Epithelial cell of prostate (primary cell): Measurements from ENCODE around the gene ENDOV.

Experiments
- DNase-seq: peaks from one replicate; pipeline ENCODE4 v3.0.0-alpha.2; 2011; ENCODE audit warnings: low read depth, low spot score
- H3K27ac ChIP-seq: fragments of 450-650 bp; 2 replicates; pipeline ENCODE4 v1.5.1; 2017; ENCODE audit warnings: mild to moderate bottlenecking

ENDOV gene

DNA sequence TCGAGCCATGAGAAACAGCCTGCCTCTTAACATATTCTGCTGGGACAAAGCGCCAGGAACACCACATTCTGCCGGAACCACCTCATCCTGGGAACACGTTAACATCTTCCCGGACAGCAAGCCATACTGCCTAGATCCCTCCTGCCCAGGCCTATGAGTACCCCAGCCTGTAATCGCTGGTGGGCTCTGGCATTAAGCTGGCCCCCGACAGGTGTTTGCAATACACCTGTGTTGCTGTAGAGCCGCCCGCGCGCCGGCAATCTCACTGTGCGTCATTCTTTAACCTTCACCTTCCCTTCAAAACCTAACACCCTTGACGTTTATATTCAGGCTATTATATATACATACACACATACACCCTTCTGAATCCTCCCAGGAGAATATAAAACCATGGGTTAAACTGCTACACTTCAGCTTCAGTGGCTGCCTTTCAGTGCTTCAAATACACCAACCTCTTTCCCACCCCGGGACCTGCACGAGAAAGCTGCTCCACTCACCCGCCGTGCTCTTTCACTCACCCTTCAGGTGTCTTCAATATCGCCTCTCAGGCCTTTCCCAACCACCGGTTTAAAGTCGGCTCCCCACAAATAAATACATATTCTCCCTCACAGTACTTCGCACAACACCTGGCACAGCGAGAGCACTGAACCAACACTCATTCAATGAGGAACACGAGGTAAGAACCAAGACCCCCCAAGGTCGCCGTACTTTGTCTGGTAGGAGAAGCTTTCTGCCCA is 1.0 kb upstream of the ENDOV start:
- no peak for DNase-seq

DNA sequence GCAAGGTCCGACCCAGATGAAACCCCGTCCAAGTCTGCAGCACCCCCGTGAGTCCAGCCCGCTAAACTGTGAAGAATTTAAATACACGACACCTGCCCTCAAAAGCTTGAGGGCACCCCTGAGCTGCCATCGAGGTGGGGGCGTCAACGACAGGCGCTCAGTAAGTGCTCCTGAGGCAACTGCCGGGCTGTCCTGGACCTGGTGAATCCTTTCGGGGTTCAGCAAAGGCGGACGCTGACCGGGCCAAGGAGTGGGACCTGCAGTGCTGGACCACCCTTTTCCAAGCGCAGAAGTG is 512 bp upstream of the ENDOV start:
- H3K27ac ChIP-seq = no peak overlapping the region
- DNase-seq = no peak

More for the DNA sequence above, 1.0 kb upstream of the ENDOV start:
- H3K27ac ChIP-seq = no peak overlapping the region

DNA sequence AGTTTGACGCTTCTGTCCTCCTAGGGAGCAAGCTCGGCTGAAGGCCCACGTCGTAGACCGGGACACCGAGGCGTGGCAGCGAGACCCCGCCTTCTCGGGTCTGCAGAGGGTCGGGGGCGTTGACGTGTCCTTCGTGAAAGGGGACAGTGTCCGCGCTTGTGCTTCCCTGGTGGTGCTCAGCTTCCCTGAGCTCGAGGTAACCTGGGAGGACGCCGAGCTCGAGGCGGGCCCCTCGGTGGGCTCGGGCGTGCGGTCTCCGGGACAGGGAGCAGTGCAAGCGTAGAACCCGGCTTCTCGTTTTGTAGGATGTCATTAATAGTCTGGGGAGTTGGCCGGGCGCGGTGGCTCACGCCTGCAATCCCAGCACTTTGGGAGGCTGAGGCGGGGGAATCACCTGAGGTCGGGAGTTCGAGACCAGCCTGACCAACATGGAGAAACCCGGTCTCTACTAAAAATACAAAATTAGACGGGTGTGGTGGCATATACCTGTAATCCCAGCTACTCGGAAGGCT is 715 bp downstream of the ENDOV start:
- peak overlapping the region; percentile 85 for H3K27ac ChIP-seq
- no peak for DNase-seq

DNA sequence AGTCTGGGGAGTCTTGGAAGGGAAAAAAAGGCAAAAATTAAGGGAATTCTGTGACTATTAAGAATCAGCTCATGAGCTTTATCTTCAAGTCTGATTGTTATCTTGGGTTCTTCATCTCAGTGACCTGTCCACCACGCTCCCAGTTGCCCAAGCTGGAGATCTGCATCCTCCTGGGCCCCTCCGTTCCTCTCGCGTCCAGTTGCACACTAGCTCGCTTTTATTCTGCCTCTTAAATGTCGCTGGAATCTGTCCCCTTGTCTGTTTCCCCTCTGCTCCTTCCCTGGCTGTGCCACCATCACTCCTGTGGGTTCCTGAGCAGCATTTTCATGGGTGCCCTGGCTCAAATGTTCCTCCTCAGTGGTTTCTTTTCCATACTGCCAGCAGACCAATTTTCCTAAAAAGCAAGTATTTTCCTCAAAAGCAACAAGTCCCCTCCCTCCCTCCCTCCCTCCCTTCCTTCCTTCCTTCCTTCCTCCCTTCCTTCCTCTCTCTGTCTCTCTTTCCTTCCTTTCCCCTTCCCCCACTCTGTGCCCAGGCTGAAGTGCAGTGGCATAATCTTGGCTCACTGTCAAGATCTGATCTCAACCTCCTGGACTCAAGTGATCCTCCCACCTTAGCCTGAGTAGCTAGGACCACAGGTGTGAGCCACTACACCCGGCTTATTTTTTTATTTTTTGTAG is 1.4 kb downstream of the ENDOV start:
- H3K27ac ChIP-seq = no peak overlapping the region
- no peak for DNase-seq

DNA sequence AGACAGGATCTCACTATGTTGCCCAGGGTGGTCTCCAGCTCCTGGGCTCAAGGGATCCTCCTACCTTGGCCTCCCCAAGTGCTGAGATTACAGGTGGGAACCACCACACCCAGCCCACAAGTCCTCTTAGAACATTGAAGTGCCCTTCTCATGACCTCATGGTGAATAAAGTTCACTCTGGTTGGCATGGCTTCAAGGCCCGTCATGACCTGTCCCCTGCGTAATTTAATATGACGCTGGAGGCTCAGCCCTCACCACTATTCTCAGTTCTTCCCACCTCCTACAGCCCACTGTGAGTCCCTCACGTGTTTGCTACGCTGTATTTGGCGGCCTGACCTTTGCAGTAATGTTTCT is 1.9 kb downstream of the ENDOV start:
- no peak for DNase-seq

DNA sequence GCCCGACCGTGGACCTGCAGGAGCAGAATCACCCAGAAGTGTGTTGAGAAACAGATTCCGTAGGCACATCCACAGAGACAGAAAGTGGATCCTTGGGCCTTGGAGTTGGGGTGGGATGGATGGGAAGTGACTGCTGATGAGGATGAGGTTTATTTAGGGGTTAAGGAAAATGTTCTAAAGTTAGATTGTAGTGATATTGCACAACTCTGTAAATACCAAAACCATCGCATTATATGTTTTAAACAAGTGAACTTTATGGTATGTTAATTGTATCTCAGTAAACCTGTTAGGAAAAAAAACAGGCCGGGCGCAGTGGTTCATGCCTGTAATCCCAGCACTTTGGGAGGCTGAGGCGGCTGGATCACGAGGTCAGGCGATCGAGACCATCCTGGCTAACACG is 3.6 kb downstream of the ENDOV start:
- DNase-seq = no peak
- H3K27ac ChIP-seq = no peak overlapping the region

More for the DNA sequence above, 1.9 kb downstream of the ENDOV start:
- no peak overlapping the region for H3K27ac ChIP-seq

DNA sequence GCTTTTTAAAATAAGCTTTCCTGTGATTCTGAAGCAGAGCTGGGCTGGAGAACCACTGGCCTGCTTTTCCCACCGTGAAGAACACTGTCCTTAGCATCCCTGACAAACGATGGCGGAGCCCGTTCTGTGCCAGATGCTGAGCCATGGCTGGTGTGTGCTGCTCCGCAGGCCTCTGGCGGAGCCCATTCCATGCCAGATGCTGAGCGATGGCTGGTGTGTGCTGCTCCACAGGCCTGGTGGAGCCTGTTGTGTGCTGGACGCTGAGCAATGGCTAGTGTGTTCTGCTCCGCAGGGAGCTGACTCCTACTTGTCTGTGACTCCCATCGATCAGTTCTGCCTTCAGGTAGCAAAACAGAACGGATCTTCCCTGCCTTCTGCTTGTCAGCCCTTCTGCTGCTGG is 4.3 kb downstream of the ENDOV start:
- no peak for DNase-seq
- no peak overlapping the region for H3K27ac ChIP-seq

DNA sequence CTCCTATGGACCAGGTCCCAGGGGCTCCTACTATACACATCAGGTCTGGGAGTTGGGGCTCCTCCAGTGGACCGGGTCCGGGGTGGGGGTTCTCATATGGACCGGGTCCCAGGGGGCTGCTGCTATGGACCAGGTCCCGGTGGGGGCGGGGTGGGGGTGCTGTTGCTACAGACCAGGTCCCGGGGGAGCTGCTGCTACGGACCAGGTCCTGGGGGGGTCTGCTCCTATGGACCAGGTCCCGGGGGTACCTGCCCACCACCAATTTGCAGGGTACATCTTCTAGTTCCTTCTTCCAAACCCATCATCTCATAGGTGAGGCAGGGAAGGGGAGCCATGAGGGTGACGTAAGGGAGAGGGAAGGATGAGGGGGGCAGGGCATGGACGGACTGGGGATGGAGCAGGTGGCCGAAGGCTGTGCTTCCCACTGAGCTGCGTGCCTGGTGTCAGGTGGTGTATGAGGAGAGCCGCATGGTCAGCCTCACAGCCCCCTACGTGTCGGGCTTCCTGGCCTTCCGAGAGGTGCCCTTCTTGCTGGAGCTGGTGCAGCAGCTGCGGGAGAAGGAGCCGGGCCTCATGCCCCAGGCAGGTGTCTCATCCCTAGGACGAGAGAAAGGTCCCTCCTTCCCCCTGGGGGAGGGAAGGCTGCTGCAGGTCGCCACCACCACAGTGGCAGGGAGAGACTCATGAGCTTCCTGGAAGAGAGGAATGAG is 6.6 kb downstream of the ENDOV start:
- no peak for DNase-seq
- H3K27ac ChIP-seq = no peak overlapping the region

DNA sequence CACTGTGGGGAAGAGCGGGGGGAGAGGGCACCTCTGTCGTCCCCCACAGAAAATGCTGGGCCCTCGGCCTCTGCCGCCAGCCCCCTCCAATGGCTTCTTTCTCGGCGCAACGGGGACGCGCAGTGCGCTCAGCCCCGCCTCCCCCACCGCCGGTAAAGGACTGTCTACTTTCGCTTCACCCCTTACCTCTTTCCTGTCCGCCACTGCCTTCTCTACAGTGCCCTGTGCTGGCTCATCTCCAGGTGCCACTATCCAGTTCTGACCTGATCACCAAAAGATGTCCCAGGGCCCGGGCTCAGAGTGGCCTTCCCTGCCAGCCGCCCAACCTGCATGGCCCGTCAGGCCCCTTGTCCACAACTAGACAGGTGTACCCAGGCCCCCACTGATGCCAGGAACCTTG is 7.3 kb downstream of the ENDOV start:
- DNase-seq = no peak

DNA sequence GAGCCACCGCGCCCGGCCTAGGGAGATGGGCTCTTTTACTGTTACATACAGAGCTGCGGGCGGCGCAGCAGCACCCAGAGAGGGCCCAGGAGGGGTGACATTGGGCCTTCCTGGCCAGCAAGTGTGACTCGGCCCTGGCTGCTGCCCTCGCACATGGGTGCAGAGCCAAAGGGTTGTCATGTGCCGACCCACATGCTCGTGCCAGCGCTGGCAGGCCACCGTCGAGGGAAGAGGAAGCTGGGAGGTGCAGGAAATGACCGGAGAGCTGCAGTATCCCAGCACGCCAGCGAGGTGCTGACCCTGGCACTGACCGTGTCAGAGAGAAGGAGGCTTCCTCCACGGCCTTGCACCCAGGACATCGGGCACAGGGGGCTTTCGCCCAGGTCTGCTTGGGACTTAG is 8.0 kb downstream of the ENDOV start:
- H3K27ac ChIP-seq = no peak overlapping the region
- no peak for DNase-seq

More for the DNA sequence above, 7.3 kb downstream of the ENDOV start:
- H3K27ac ChIP-seq = no peak overlapping the region

DNA sequence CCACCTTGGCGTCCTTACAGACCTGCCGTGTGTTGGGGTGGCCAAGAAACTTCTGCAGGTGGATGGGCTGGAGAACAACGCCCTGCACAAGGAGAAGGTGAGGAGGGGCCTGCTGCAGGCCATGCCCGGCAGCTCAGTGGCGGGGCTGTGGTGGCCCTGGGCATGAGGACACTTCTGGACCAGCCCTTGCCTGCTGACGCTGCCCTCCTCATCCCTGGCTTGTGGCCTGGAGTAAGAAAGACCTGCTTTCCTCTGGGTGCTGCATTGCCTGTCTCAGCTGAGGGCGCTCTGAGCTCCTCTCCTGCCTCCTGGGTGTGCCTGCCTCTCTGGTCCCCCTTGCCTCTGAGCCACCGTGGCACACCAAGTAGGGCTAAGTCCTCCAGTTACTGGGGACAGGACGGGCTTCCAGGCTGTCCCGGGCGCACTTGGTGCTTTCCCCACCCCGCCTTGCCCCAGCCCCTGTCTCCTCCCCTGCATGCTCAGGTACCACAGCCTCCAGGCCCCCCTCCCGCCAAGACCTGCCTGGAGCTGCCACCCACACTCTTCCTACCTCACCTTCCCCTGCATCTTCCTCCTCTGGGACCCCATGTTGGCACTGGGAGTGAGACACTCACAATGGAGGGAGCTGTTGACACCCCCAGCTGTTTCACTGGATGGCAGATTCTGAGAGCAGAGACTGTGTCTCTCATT is 8.7 kb downstream of the ENDOV start:
- DNase-seq = no peak
- H3K27ac ChIP-seq = no peak overlapping the region

DNA sequence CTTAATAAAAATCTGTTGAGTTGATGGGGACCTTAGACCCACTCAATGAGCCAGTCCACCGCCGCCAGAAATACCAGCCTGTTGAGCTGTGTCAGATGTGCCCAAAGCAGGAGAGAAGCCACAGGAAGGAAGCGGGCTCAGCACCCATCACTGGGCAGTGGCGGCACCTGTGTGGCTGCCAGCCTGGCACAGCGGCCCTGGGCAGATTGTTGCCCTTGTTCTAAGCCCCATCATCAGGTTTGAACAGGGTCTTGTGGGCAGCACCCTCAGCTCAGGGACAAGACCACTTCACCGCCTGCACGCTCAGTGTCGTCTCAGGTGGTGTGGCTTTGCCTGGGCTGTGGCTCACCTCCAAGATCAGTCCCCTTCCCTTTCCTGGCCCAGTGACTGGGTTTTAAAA is 9.3 kb downstream of the ENDOV start:
- no peak for DNase-seq
- no peak overlapping the region for H3K27ac ChIP-seq

DNA sequence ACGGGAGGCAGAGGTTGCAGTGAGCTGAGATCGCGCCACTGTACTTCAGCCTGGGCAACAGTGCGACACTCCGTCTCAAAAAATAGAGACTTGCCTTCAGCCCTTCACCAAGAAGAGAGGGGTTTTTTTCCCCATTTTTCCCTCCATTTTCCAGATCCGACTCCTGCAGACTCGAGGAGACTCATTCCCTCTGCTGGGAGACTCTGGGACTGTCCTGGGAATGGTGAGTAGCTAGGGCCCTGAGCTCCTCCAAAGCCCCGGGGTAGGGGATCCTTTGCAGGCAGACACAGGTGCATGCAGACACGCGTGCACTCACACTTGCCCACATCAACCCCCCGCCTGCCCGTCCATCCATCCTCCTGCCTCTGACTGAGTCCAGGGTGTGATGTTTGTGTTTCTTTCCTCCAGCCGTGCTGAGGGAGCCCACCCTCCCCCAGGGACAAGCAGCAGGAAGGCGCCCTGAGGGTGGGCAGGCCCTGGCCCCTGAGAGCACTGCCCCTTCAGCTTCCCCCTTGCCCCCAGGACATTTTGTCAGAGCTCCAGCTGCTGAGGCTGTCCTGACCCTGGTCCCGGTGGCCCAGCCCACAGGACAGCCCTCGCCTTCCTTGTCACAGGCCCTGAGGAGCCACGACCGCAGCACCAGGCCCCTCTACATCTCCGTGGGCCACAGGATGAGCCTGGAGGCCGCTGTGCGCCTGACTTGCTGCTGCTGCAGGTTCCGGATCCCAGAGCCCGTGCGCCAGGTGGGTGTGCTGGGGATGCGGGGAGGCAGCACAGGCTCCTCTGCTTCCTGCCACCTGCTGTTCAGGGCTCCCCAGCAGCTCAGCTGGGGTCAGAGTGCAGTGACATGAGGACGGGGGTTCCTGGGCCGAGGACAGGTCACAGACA is 10.2 kb downstream of the ENDOV start:
- DNase-seq = no peak
- H3K27ac ChIP-seq = no peak overlapping the region

DNA sequence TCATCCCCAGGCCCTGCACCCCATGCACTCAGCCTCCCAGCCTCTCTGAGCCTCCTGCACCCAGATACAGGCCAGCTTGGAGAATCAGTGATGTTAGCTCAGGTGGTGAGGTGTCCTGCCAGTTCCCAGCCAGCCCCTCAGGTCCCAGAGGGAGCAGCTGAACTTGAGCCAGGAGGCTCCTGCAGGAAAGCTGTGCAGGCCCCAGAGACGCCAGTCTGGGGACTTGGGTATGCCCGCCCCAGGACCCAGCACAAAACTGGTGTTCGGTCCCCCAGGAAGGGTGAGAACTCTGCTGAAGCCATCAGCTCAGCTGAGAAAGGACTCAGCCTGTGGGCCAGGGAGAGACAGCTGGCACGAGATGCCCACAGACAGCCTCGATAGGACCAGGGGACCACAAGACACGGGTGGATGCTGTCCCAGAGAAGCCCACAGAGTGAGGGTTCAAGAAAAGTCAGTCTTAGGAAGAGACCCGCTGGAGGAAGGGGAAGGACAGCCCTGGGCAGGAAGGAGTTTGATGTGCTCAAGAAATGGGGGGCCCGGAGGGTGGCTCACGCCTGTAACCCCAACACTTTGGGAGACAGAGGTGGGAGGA is 11.0 kb downstream of the ENDOV start:
- H3K27ac ChIP-seq = no peak overlapping the region
- DNase-seq = no peak

DNA sequence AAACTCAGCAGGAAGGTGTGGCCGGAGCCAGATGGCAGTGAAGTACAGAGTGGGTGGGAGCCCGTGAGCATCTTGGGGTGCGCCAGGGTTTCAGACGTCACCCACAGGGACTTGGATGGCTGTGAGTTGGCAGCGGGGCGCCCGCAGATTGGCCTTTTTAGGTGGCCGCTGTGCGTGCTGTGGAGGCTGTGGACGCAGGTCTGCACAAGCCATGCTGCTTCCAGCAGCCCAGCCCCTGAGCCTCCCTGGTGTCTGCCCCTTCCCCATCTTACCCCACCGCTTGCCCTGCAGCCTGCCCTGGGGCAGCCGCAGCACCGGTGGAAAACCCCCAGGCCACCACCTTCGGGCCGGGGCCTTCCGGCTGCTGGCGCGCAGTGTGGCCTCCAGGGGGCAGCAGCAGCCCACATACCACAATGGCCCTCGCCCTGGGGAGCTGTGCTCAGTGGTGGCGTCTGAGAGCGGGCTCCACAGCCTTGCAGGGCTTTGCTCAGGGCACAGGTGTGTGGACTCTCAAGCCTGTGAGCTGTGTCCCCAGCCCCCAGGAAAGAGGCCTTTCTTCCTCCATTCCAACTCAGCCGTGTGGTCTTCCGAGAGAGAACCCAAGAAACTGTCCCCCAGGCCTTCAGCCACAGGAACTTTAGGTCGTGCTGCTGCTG is 11.8 kb downstream of the ENDOV start:
- no peak overlapping the region for H3K27ac ChIP-seq
- no peak for DNase-seq

DNA sequence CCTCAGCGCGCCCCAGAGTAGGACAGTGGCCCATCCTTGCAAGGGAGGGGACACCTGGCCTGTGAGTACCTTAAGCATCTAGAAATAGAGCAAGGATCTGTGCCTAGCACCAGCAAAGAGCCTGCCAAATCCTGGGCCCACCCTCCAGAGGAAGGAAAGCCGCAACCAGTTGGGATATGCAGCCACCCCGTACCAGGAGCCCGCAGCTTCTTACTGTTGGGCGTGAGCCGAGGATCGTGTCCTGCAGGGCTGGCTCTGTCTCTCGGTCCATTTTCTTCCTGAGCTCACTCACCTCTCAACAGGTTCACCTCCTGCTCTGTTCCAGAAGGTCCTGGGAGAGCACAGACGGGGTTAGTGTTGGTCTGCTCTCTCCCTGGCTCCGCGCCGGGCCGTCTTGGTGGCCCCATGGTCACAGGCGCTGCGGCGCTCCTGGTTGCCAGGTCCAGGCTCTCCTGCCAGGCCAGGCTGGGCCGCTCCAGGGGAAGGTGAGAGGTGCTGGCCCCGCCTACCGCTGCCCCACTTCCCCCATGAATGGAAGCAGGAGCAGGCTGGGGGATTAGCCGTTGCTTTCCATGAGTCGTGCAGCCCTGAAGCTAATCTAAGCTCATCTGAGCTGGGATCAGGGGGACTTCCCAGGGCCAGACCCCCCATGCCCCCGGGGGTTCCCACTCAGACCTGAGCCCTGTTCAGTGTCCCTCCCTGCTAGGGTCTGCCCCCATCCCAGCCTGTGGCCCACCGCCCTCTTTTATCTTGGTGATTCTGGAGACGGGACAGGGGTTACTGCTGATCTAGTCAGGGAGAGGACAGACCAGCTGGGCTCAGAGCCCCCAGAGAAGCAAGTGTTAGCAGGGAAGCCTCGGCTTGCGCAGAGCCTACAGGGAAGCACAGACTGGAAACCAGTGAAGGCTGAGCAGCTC is 12.7 kb downstream of the ENDOV start:
- no peak for DNase-seq
- no peak overlapping the region for H3K27ac ChIP-seq

DNA sequence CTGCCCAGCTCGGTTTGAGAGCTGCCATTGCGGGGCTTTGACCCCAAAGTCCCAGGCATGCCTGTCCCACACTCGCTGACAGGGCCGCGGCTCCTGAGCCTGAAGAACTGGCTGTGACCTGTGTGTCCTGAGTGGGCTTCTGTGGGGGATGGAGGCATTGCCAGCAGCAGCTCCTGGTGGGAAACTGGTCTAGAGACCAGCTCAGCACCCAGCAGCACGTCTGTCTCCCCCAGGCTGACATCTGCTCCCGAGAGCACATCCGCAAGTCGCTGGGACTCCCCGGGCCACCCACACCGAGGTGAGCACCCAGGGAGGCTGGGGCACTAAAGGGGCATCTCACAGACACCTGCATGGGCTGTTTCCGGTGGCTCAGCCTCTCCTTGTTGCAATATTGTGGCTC is 13.4 kb downstream of the ENDOV start:
- DNase-seq = no peak
- H3K27ac ChIP-seq = no peak overlapping the region

DNA sequence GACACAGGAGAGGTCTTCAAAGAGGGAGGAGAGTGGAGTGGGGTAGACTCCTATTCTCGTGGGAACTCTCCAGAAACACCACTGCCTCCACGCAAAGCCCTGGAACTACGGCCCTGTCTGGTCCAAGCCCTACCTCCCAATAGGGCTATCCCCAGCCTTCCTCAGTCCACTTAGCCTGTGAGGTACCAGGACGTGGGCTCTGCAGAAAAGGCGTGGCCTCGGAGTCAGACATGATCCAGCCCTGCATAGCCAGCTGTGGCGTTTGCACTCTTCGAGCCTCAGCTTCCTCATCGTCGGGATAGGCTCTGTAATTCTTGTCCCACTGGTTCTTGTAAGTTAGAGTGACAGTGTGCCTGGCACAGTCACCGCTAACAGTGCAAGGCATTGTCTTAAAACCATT is 13.8 kb downstream of the ENDOV start:
- DNase-seq = no peak
- no peak overlapping the region for H3K27ac ChIP-seq
